Measurements from ENCODE around the gene RIBC2. TPM values are rescaled to one million over a fixed set of nuclear protein-coding genes. Genes with fewer than 3 reads are reported as not detected.
"Not testable (repeated sequence)": the region's sequence is repeated elsewhere in the genome, so short reads cannot be mapped to it uniquely, and the experiment has no call there.

Gene RIBC2
- total RNA-seq, 1 experiment from 2014 or later = 2.9 TPM

DNA sequence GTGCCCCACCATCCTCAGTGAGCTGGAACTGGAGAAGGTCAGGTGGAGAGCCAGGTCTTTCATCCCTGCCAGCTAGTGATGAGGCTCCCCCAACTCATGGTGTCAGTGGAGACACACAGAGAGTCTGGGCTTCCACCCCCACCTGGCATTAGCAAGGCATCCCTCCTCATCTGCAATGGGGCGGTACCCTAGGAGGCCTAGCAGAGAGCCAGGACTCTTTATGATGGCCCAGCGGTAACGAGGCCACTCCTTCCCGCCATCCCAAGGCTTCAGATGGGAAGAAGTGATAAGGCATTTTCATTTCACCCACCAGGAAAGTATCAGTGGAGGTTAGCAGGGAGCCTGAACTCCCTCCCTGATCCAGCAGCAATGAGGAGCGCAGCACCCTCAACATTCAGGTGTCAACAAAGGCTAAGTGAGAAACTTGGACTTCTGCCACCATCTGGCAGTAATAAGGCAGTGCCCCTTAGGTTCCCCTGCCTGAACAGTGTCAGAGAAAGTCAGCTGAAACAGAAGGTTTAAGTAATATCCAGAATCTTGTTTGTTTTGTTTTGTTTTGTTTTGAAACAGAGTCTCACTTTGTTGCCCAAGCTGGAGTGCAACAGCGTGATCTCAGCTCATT lies 48.7 kb downstream of the RIBC2 start:
- H3K27me3 ChIP-seq (ENCODE audit: control insufficient read depth, insufficient read depth, low read length) = no peaks in the 10 kb centered on the region
- BruUV-seq (replicated peaks) = no TSS peak
- no peaks in the 10 kb centered on the region for H3K9me3 ChIP-seq (ENCODE audit: control insufficient read depth, insufficient read depth, low read depth, low read length)
- no peaks in the 10 kb centered on the region for H3K36me3 ChIP-seq (ENCODE audit: control insufficient read depth, insufficient read depth, low read length)
- intact Hi-C loops (cut with micrococcal nuclease; ENCODE audit: unreplicated experiment) = no loop called here
- no peak overlapping the region for H3K27ac ChIP-seq (ENCODE audit: low read length)
- DNase-seq (ENCODE audit: low read depth, low spot score) (no peak), ATAC-seq (no peak)
- in situ Hi-C loops (cut with HindIII; ENCODE audit: low pct_unique_long_range_greater_than_20kb, low sequenced_read_pairs) = no loop called here
- H3K4me1 ChIP-seq (ENCODE audit: control insufficient read depth, insufficient read depth, low read length) = no peaks in the 10 kb centered on the region
- TF ChIP-seq SIN3A (IDR thresholded peaks at IDR 0.05; ENCODE audit: borderline replicate concordance, insufficient read depth, low read depth, low read length) = no peak
- no peak for TF ChIP-seq POLR2AphosphoS5 (IDR thresholded peaks at IDR 0.05; ENCODE audit: low read depth, low read length)
- TF ChIP-seq, protein P1, sequence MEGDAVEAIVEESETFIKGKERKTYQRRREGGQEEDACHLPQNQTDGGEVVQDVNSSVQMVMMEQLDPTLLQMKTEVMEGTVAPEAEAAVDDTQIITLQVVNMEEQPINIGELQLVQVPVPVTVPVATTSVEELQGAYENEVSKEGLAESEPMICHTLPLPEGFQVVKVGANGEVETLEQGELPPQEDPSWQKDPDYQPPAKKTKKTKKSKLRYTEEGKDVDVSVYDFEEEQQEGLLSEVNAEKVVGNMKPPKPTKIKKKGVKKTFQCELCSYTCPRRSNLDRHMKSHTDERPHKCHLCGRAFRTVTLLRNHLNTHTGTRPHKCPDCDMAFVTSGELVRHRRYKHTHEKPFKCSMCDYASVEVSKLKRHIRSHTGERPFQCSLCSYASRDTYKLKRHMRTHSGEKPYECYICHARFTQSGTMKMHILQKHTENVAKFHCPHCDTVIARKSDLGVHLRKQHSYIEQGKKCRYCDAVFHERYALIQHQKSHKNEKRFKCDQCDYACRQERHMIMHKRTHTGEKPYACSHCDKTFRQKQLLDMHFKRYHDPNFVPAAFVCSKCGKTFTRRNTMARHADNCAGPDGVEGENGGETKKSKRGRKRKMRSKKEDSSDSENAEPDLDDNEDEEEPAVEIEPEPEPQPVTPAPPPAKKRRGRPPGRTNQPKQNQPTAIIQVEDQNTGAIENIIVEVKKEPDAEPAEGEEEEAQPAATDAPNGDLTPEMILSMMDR (IDR thresholded peaks at IDR 0.05) = no peak
- TF ChIP-seq TCF7L2 (IDR thresholded peaks at IDR 0.05; ENCODE audit: low read depth, low read length) = no peak
- TF ChIP-seq, protein P2, sequence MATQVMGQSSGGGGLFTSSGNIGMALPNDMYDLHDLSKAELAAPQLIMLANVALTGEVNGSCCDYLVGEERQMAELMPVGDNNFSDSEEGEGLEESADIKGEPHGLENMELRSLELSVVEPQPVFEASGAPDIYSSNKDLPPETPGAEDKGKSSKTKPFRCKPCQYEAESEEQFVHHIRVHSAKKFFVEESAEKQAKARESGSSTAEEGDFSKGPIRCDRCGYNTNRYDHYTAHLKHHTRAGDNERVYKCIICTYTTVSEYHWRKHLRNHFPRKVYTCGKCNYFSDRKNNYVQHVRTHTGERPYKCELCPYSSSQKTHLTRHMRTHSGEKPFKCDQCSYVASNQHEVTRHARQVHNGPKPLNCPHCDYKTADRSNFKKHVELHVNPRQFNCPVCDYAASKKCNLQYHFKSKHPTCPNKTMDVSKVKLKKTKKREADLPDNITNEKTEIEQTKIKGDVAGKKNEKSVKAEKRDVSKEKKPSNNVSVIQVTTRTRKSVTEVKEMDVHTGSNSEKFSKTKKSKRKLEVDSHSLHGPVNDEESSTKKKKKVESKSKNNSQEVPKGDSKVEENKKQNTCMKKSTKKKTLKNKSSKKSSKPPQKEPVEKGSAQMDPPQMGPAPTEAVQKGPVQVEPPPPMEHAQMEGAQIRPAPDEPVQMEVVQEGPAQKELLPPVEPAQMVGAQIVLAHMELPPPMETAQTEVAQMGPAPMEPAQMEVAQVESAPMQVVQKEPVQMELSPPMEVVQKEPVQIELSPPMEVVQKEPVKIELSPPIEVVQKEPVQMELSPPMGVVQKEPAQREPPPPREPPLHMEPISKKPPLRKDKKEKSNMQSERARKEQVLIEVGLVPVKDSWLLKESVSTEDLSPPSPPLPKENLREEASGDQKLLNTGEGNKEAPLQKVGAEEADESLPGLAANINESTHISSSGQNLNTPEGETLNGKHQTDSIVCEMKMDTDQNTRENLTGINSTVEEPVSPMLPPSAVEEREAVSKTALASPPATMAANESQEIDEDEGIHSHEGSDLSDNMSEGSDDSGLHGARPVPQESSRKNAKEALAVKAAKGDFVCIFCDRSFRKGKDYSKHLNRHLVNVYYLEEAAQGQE (IDR thresholded peaks at IDR 0.05; ENCODE audit: insufficient read depth in 1 of 2, low read depth in 2 of 2, low read length in 1 of 2) = no peak
- ChIA-PET CTCF (no interaction called here), POLR2A (no interaction called here)
- no peak overlapping the region for H3K4me3 ChIP-seq (ENCODE audit: low read depth in 2 of 2, low read length in 2 of 2)

DNA sequence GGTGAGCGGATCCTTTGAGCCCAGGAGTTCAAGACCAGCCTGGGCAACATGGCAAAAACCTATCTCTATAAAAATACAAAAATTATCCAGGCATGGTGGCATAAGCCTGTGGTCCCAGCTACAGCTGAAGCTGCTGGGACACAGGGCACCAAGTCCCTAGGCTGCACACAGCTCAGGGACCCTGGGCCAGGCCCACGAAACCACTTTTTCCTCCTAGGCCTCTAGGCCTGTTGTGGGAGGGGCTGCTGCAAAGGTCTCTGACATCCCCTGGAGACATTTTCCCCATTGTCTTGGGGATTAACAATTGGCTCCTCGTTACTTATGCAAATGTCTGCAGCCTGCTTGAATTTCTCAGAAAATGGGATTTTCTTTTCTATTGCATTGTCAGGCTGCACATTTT lies 50.2 kb downstream of the RIBC2 start:
- H3K27ac ChIP-seq (ENCODE audit: low read length); BruUV-seq (replicated peaks); in situ Hi-C loops (cut with HindIII; ENCODE audit: low pct_unique_long_range_greater_than_20kb, low sequenced_read_pairs): not testable (repeated sequence)

DNA sequence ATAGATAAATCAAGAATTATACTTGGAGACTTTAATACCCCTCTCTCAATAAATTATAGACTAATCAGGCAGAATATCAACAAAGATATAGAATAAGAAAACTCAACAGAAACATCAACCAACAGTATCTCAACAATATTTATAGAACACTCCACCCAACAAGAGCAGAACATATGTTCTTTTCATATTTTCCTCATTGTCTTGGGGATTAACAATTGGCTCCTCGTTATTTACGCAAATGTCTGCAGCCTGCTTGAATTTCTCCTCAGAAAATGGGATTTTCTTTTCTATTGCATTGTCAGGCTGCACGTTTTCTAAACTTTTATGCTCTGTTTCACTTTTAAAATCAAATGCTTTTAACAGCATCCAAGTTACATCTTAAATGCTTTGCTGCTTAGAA lies 52.1 kb downstream of the RIBC2 start:
- no peaks in the 10 kb centered on the region for H3K9me3 ChIP-seq (ENCODE audit: control insufficient read depth, insufficient read depth, low read depth, low read length)
- intact Hi-C loops (cut with micrococcal nuclease; ENCODE audit: unreplicated experiment) = no loop called here
- no peaks in the 10 kb centered on the region for H3K27me3 ChIP-seq (ENCODE audit: control insufficient read depth, insufficient read depth, low read length)
- no peaks in the 10 kb centered on the region for H3K36me3 ChIP-seq (ENCODE audit: control insufficient read depth, insufficient read depth, low read length)
- in situ Hi-C loops (cut with HindIII; ENCODE audit: low pct_unique_long_range_greater_than_20kb, low sequenced_read_pairs) = no loop called here
- no TSS peak for BruUV-seq (replicated peaks)
- POLR2A ChIA-PET = no interaction called here
- no peak for TF ChIP-seq POLR2AphosphoS5 (IDR thresholded peaks at IDR 0.05; ENCODE audit: low read depth, low read length)
- TF ChIP-seq, protein P1 (IDR thresholded peaks at IDR 0.05) = no peak
- TF ChIP-seq, protein P2 (IDR thresholded peaks at IDR 0.05; ENCODE audit: insufficient read depth in 1 of 2, low read depth in 2 of 2, low read length in 1 of 2) = no peak
- TF ChIP-seq SIN3A (IDR thresholded peaks at IDR 0.05; ENCODE audit: borderline replicate concordance, insufficient read depth, low read depth, low read length) = no peak
- TF ChIP-seq TCF7L2 (IDR thresholded peaks at IDR 0.05; ENCODE audit: low read depth, low read length) = no peak
- no peak overlapping the region for H3K27ac ChIP-seq (ENCODE audit: low read length)
- H3K4me1 ChIP-seq (ENCODE audit: control insufficient read depth, insufficient read depth, low read length) = peaks cover 8% of the 10 kb centered on the region; the same call in 1 of the 2 replicates
- no peak overlapping the region for H3K4me3 ChIP-seq (ENCODE audit: low read depth in 2 of 2, low read length in 2 of 2)
- CTCF ChIA-PET = no interaction called here
- ATAC-seq (no peak), DNase-seq (ENCODE audit: low read depth, low spot score) (no peak)

More for the DNA sequence above, 50.2 kb downstream of the RIBC2 start:
- H3K9me3 ChIP-seq (ENCODE audit: control insufficient read depth, insufficient read depth, low read depth, low read length); POLR2A ChIA-PET; intact Hi-C loops (cut with micrococcal nuclease; ENCODE audit: unreplicated experiment); CTCF ChIA-PET; ATAC-seq; H3K36me3 ChIP-seq (ENCODE audit: control insufficient read depth, insufficient read depth, low read length); DNase-seq (ENCODE audit: low read depth, low spot score); H3K4me1 ChIP-seq (ENCODE audit: control insufficient read depth, insufficient read depth, low read length); H3K27me3 ChIP-seq (ENCODE audit: control insufficient read depth, insufficient read depth, low read length); H3K4me3 ChIP-seq (ENCODE audit: low read depth in 2 of 2, low read length in 2 of 2): not testable (repeated sequence)

Measured in Panc1 (cell line).